Lung microvascular endothelial cell (primary cell): Measurements from ENCODE around the gene PRDM10. TPM values are rescaled to one million over a fixed set of nuclear protein-coding genes. Genes with fewer than 3 reads are reported as not detected.
A peak's percentile ranks its signal among the peaks of the same experiment; 100 is the strongest.
"Not testable (repeated sequence)": the region's sequence is repeated elsewhere in the genome, so short reads cannot be mapped to it uniquely, and the experiment has no call there.

Source experiments
- DNase-seq, 2 donors: peaks; one replicate each; pipeline versions ENCODE4 v3.0.0 to v3.0.0-alpha.2; 2010; ENCODE audit warnings: low read depth in 2 of 2
- total RNA-seq: library from RNA; depleted of rRNA; stranded (reverse); fragments of >200 nt; gene quantifications from 2 replicates; pipeline ENCODE4 v1.2.1, GENCODE V29; 2014

Gene PRDM10
- total RNA-seq, 1 donor from 2014 or later: 3.8 TPM

DNA sequence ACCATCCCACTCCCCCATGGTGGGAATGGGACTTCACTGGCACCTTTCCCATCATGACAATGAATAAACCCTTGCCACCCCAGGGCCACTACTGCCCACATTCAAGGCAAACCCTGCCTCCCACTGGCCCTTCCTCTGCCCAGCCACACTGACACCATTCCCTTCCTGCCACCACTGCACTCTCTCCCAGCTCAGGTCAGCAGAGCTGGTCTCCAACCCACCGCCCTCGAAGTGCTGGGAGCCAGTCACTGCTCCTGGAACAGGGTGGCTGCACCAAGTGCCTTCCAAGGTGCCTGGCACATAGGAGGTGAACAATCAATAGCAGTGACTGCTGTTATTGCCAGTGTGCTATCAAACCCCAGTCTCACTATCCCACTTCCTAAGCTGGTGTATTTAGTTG, 27.1 kb downstream of the PRDM10 start:
- DNase-seq: no peak

DNA sequence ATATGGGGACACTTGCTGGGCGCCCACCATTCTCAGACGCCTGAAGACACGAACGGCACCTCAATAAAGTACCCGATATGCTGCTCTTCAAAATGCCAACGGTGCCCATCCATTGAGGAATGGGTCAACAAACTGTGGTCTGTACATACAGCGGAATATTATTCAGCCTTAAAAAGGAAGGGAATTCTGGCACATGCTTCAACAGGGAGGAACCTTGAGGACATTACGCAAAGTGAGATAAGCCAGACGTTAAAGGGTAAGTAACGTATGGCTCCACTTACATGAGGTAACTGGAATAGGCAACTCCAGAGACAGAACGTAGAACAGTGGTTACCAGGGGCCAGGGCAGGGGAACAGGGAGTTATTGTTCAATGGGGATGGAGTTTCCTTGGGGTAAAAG, 28.0 kb downstream of the PRDM10 start:
- no peak for DNase-seq

DNA sequence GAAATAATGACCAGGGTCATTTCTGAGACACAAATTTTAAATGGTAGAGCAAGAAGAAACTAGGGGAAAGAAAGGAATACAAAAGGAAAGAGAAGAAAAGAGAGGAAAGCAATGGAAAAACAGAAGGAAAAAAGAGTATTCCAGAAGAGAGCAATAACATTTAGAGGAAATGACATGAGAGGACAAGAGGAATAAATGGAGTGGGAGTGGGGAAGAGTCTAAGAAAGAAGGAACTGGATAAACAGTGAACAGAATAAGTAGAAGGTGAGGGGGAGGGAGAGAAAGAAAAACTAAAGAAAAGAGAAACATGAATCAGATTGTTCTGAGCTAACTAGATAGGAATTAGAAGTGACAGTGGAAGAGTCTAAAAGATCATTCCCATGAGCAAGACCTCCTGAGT, 28.4 kb downstream of the PRDM10 start:
- no peak for DNase-seq

- DNase-seq: no peak
Measured at GRCh38 chr11:129973809-129974208, 28.8 kb downstream of the PRDM10 start.

DNA sequence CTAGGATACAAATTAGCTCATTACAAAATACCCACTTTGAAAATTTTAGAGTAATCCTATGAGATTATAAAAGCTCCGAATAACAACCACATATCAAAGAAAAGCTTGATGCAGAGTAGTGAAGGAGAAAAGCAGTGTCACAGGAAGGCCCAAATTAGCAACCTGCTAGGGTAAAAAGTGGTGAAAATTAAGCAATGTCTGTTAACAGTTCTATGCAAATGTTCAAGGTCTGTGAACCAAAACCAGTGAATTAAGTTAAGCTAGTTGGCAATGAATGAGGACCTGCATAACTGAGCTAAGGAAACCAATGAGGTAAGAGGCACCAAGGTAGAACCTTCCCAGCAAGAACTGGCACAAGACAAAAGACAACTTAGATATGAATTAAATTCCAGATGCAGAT, 29.6 kb downstream of the PRDM10 start:
- no peak for DNase-seq

- no peak for DNase-seq
Measured at GRCh38 chr11:129972611-129973010, 30.0 kb downstream of the PRDM10 start.

DNA sequence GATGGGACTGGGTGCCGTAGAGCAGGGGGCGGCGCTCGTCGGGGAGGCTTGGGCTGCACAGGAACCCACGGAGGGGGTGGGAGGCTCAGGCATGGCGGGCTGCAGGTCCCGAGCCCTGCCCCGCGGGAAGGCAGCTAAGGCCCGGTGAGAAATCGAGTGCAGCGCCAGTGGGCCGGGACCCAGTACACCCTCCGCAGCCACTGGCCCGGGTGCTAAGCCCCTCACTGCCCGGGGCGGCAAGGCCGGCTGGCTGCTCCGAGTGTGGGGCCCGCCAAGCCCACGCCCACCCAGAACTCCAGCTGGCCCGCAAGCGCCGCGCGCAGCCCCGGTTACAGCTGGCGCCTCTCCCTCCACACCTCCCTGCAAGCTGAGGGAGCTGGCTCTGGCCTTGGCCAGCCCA, 30.8 kb downstream of the PRDM10 start:
- not testable (repeated sequence) for DNase-seq

DNA sequence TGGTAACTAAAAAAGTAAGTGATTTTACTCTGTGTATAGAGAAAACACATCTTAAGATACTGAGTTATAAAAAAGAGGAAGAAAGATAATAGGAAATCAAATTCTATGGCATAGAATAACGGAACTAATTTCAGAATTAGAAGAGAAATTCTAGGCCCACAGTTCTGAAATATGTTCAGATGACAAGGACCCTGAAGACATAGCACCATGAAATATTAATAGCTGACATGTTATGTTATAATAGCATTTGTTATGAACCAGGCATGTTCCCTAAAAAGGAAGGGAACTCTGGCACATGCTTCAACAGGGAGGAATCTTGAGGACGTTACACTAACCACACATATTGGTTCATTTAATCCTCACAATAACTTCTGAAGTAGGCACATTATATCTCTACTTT, 32.7 kb downstream of the PRDM10 start:
- no peak for DNase-seq

DNA sequence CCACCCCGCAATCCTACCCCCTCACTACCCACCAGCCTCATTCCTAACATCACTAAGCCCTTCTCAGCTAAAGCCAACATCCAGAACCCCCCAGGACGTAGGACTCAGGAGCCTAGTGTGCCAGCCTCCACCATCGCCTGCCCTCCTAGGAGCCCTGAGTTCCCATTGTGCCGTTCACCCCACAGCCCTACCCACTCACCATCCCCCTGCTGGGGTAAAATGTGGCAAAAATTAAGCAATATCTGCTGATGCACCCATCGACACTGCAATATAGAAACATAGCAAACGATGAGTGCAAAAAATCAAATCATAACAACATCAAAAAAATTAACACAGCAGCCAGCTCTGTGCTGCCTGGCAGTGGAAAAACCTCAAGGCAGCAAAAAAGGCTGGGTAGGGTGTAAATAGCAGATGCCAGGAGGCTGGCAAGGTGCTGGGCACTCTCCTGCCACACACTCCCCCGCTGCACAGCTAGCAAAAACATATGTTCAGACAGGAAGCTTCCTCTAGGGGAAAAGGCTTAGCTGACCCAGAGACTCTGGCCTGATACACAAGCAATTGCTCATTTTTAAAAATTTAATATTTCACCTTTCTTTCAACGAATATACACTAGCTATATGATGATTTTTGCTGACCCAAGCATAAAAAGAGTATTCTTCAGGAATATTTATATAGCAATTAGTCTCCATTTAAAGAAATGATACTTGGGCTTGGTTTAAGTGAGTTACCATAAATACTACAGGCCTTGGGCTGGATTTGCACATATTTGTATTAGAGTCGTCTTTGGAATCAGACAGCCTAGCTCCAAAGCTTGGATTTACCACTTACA, 33.8 kb downstream of the PRDM10 start:
- DNase-seq: no peak

GRCh38 chr11:129967996-129968395, 34.6 kb downstream of the PRDM10 start:
- no peak for DNase-seq

- no peak for DNase-seq
Measured at GRCh38 chr11:129965248-129965647, 37.4 kb downstream of the PRDM10 start.

GRCh38 chr11:129960216-129961214, 42.1 kb downstream of the PRDM10 start:
- peak; percentile 41 to 81 for DNase-seq

- DNase-seq: no peak
Measured at GRCh38 chr11:129959687-129960086, 42.9 kb downstream of the PRDM10 start.

- no peak for DNase-seq
Measured at GRCh38 chr11:129955282-129955681, 47.4 kb downstream of the PRDM10 start.

DNA sequence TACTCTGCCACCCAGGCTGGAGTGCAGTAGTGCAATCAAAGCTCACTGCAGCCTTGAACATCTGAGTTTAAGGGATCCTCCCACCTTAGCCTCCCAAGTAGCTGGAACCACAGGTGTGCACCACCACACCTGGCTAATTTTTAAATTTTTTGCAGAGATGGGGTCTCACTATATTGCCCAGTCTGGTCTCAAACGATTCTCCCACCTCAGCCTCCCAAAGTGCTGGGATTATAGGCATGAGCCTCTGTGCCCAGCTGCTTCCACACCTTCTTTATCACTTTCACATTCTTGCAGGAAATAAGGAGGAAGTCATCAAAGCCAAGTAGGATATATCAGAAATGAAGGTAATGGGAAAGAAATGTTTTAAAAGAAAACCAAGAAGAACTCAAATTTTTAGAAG, 47.9 kb downstream of the PRDM10 start:
- not testable (repeated sequence) for DNase-seq

- no peak for DNase-seq
Measured at GRCh38 chr11:129951866-129952262, 50.8 kb downstream of the PRDM10 start.

- no peak for DNase-seq
Measured at GRCh38 chr11:129951201-129951865, 51.3 kb downstream of the PRDM10 start.

- peak in 1 of 2 donors; percentile 85 for DNase-seq
Measured at GRCh38 chr11:129950101-129951091, 52.2 kb downstream of the PRDM10 start.

GRCh38 chr11:129948926-129949466, 53.6 kb downstream of the PRDM10 start:
- no peak for DNase-seq

GRCh38 chr11:129947474-129947873, 55.2 kb downstream of the PRDM10 start:
- DNase-seq: no peak
